Peyer's patch (tissue), 4 donors: ENCODE results near the gene TRAPPC6A. TPM values are rescaled to one million over a fixed set of nuclear protein-coding genes. Genes with fewer than 3 reads are reported as not detected.

Experiments used
- DNase-seq, 3 donors: peaks; one replicate each; pipeline ENCODE4 v3.0.0-alpha.2; 2017 to 2019
- H3K27ac ChIP-seq, 4 donors: fragments of 200-600 bp; sonication (generic); one replicate each; pipeline ENCODE4 v1.5.1; 2016 to 2019
- H3K27me3 ChIP-seq, 2 donors: fragments of 200-600 bp; sonication (generic); one replicate each; pipeline ENCODE4 v1.5.1; 2019
- H3K36me3 ChIP-seq, 3 donors: fragments of 200-600 bp; sonication (generic); one replicate each; pipeline ENCODE4 v1.5.1; 2016 to 2019
- H3K4me1 ChIP-seq, 4 donors: fragments of 200-600 bp; sonication (generic); one replicate each; pipeline ENCODE4 v1.5.1; 2016 to 2019
- H3K4me3 ChIP-seq, 4 donors: fragments of 200-600 bp; sonication (generic); 1 replicate in 3 of 4; 2 replicates in 1 of 4; pipeline ENCODE4 v1.5.1; 2016 to 2019; ENCODE audit warnings: mild to moderate bottlenecking in 1 of 4
- H3K9me3 ChIP-seq, 4 donors: fragments of 200-600 bp; sonication (generic); one replicate each; pipeline ENCODE4 v1.5.1; 2016 to 2019; ENCODE audit warnings: mild to moderate bottlenecking in 1 of 4
- POLR2A ChIP-seq, 2 donors: fragments of 450-650 bp; IDR thresholded peaks; one replicate each; pipeline ENCODE4 v1.5.1; 2017; ENCODE audit warnings: antibody characterized with exemption in 2 of 2, mild to moderate bottlenecking in 2 of 2, moderate library complexity in 2 of 2
- total RNA-seq, 4 donors: library from RNA; depleted of rRNA; stranded (reverse); fragments of >200 nt; gene quantifications; one replicate each; pipeline ENCODE4 v1.1.0, GENCODE V29; 2016
- TF ChIP-seq, protein P1 (sequence below), 6 experiments: fragments of 450-650 bp in 4 of 6; fragments of 200-600 bp in 2 of 6; sonication (generic) in 1 of 6; IDR thresholded peaks; one replicate each; pipeline ENCODE4 v1.5.1; 2017 to 2019; ENCODE audit warnings: antibody characterized with exemption in 6 of 6, mild to moderate bottlenecking in 3 of 6, moderate library complexity in 1 of 6

TRAPPC6A gene
- total RNA-seq, 4 donors from 2014 or later = 11.4 to 58.6 (median 21.6) TPM

DNA sequence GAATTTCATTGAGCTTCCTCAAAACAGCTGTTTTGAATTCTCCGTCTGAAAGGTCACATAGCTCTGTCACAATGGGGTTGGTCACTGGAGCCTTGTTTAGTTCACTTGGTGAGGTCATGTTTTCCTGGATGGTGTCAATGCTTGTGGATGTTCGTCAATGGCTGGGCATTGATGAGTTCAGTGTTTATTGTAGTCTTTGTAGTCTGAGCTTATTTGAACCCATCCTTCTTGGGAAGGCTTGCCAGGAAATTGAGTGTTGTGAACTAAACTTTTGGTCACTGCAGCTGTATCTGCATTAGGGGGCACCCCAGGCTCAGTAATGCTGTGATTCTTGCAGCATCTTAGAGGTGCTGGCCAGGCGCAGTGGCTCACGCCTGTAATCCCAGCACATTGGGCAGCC is 22.5 kb upstream of the TRAPPC6A start:
- Histone ChIP-seq H3K27ac (no peak overlapping the region), H3K4me3 (no peak overlapping the region), H3K27me3 (no peaks in the 10 kb centered on the region), H3K9me3 (no peaks in the 10 kb centered on the region), H3K4me1 (no peaks in the 10 kb centered on the region), H3K36me3 (no peaks in the 10 kb centered on the region)
- TF ChIP-seq POLR2A (IDR thresholded peaks at IDR 0.05) = no peak
- TF ChIP-seq, protein P1, sequence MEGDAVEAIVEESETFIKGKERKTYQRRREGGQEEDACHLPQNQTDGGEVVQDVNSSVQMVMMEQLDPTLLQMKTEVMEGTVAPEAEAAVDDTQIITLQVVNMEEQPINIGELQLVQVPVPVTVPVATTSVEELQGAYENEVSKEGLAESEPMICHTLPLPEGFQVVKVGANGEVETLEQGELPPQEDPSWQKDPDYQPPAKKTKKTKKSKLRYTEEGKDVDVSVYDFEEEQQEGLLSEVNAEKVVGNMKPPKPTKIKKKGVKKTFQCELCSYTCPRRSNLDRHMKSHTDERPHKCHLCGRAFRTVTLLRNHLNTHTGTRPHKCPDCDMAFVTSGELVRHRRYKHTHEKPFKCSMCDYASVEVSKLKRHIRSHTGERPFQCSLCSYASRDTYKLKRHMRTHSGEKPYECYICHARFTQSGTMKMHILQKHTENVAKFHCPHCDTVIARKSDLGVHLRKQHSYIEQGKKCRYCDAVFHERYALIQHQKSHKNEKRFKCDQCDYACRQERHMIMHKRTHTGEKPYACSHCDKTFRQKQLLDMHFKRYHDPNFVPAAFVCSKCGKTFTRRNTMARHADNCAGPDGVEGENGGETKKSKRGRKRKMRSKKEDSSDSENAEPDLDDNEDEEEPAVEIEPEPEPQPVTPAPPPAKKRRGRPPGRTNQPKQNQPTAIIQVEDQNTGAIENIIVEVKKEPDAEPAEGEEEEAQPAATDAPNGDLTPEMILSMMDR (IDR thresholded peaks at IDR 0.05) = peak in 3 of 6 experiments; percentile 16 to 32 (median 20)
- no peak for DNase-seq

DNA sequence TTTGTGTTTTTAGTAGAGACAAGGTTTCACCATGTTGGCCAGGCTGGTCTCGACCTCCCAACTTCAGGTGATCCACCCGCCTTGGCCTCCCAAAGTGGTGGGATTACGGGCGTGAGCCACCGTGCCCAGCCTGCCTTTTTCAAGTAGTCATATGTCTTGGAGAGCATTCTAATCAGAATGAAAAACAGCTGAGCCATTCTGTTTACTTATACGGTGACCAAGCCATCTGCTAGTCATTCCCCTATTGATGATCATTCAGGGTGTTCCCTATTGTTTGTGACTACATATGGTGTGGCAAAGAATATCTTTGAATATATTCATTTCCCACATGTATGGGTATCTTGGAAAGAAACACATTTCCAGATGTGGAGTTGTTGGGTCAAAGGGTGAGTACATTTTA is 17.7 kb upstream of the TRAPPC6A start:
- Histone ChIP-seq H3K4me1 (no peaks in the 10 kb centered on the region), H3K36me3 (no peaks in the 10 kb centered on the region), H3K27ac (no peak overlapping the region), H3K9me3 (no peaks in the 10 kb centered on the region), H3K27me3 (no peaks in the 10 kb centered on the region), H3K4me3 (no peak overlapping the region)
- DNase-seq = no peak
- no peak for TF ChIP-seq POLR2A (IDR thresholded peaks at IDR 0.05)
- TF ChIP-seq, protein P1 (IDR thresholded peaks at IDR 0.05) = no peak

DNA sequence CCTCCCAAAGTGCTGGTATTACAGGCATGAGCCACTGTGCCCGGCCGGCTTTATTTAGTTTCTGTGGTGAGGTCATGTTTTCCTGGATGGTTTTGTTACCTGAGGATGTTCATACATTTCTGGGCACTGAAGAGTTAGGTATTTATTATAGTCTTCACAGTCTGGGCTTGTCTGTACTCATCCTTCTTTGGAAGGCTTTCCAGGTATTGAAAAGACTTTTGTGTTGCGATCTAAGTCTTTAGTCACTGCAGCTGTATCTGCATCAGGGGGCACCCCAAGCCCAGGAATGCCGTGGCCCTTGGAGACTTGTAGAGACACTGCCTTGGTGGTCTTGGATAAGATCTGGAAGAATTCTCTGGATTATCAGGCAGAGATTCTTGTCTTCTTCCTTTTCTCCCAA is 13.3 kb upstream of the TRAPPC6A start:
- H3K4me3 ChIP-seq = no peak overlapping the region
- no peaks in the 10 kb centered on the region for H3K27me3 ChIP-seq
- H3K36me3 ChIP-seq = no peaks in the 10 kb centered on the region
- H3K9me3 ChIP-seq = no peaks in the 10 kb centered on the region
- no peak for TF ChIP-seq POLR2A (IDR thresholded peaks at IDR 0.05)
- TF ChIP-seq, protein P1 (IDR thresholded peaks at IDR 0.05) = no peak
- H3K27ac ChIP-seq = no peak overlapping the region
- peaks cover 0 to 3% (median 0%) of the 10 kb centered on the region in 4 donors for H3K4me1 ChIP-seq
- DNase-seq = no peak

DNA sequence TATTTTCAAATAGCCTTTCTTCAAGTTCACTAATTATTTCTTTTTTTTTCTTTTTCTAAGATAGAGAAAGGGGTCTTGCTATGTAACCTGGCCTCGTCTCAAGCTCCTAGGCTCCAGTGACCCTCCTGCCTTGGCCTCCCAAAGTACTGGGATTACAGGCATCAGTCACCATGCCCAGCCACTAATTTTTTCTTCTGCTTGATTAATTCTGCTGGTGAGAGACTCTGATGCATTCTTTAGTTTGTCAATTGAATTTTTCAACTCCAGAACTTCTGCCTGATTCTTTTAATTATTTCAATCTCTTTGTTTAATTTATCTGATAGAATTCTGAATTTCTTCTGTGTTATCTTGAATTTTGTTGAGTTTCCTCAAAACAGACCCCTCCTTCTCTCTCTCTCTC is 11.9 kb upstream of the TRAPPC6A start:
- Histone ChIP-seq H3K27ac (no peak overlapping the region), H3K4me3 (no peak overlapping the region), H3K36me3 (no peaks in the 10 kb centered on the region), H3K9me3 (no peaks in the 10 kb centered on the region), H3K4me1 (peaks cover 0 to 3% (median 0%) of the 10 kb centered on the region in 4 donors), H3K27me3 (no peaks in the 10 kb centered on the region)
- TF ChIP-seq POLR2A (IDR thresholded peaks at IDR 0.05) = no peak
- TF ChIP-seq, protein P1 (IDR thresholded peaks at IDR 0.05) = no peak
- DNase-seq = no peak

DNA sequence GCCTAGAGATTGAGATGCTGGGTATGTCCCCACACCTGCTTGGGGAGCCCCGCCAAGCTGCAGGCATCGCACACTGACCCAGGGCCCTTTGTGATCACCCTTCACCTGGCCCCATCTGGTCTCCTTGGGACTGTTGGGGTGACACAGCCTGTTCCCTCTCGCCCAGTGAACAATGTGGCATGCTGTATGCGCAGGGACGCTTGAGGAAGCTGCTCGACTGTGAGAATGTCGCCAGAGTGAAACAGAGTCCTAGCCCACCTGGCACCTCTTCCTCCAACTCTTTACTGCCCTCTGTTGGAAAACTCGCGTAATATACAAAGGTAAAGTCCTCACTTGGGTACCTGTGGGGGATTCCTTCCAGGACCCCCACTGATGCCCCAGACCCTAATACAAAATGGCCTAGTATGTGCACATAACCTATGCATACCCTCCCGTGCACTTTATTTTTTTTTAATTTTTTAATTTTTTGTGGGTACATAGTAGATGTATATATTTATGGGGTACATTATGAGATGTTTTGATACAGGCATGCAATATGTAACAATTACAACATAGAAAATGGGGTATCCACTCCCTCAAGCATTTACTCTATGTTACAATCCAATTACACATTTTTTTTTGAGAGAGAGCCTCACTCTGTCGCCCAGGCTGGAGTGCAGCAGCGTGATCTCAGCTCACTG is 9.5 kb upstream of the TRAPPC6A start:
- H3K36me3 ChIP-seq = no peaks in the 10 kb centered on the region
- no peak overlapping the region for H3K4me3 ChIP-seq
- no peak overlapping the region for H3K27ac ChIP-seq
- no peak for DNase-seq
- H3K9me3 ChIP-seq = no peaks in the 10 kb centered on the region
- H3K27me3 ChIP-seq = no peaks in the 10 kb centered on the region
- no peak for TF ChIP-seq POLR2A (IDR thresholded peaks at IDR 0.05)
- TF ChIP-seq, protein P1 (IDR thresholded peaks at IDR 0.05) = peak; percentile 38 to 64 (median 50)
- peaks cover 0 to 3% (median 0%) of the 10 kb centered on the region in 4 donors for H3K4me1 ChIP-seq
